Heart right ventricle (tissue), 16 donors: ENCODE results near the gene RPL37. TPM values are rescaled to one million over a fixed set of nuclear protein-coding genes. Genes with fewer than 3 reads are reported as not detected.
"Not testable (repeated sequence)": the region's sequence is repeated elsewhere in the genome, so short reads cannot be mapped to it uniquely, and the experiment has no call there.

ENCODE experiments used
- ATAC-seq, 8 donors: fragments of 200-7000 bp; cut with Tn5 transposase; one replicate each; pipeline ENCODE4 v1.9.1; 2020; ENCODE audit warnings: mild to moderate bottlenecking in 8 of 8, moderate library complexity in 8 of 8, moderate number of reproducible peaks in 1 of 8
- DNase-seq, 2 donors: peaks; one replicate each; pipeline ENCODE4 v3.0.0-alpha.2; 2020
- H3K27ac ChIP-seq, 10 donors: fragments of 200-600 bp; sonication (generic) in 2 of 10; one replicate each; pipeline versions ENCODE4 v1.5.0 to v1.8.0; 2020 to 2022; ENCODE audit warnings: mild to moderate bottlenecking in 3 of 10
- H3K27me3 ChIP-seq, 7 donors: fragments of 200-600 bp; one replicate each; pipeline ENCODE4 v1.8.0; 2021 to 2022; ENCODE audit warnings: mild to moderate bottlenecking in 2 of 7
- H3K36me3 ChIP-seq, 9 donors: fragments of 200-600 bp; sonication (generic) in 1 of 9; one replicate each; pipeline versions ENCODE4 v1.5.0 to v1.8.0; 2020 to 2022; ENCODE audit warnings: mild to moderate bottlenecking in 2 of 9
- H3K4me1 ChIP-seq, 9 donors: fragments of 200-600 bp; sonication (generic) in 1 of 9; one replicate each; pipeline versions ENCODE4 v1.5.0 to v1.8.0; 2020 to 2022; ENCODE audit warnings: mild to moderate bottlenecking in 4 of 9
- H3K4me3 ChIP-seq, 10 donors: fragments of 200-600 bp; sonication (generic) in 2 of 10; one replicate each; pipeline versions ENCODE4 v1.5.0 to v1.8.0; 2020 to 2022; ENCODE audit warnings: mild to moderate bottlenecking in 7 of 10, moderate library complexity in 2 of 10
- H3K9me3 ChIP-seq, 11 donors: fragments of 200-600 bp in 10 of 11; sonication (generic) in 2 of 11; one replicate each; pipeline versions ENCODE4 v1.5.0 to v1.8.0; 2013 to 2022; ENCODE audit warnings: mild to moderate bottlenecking in 2 of 11, control low read depth in 1 of 11, moderate library complexity in 1 of 11
- WGBS, 2 donors: extraction: QIAGEN DNeasy Blood & Tissue Kit; methylation state at CpG; one replicate each; pipeline ENCODE4 v1.1.7; 2013; ENCODE audit warnings: inconsistent platforms in 1 of 2; 5-methylcytosine and 5-hydroxymethylcytosine counted together
- intact Hi-C, 10 donors: fragments of 100-400 bp; cut with DNase I; formaldehyde crosslinking; loops; one replicate each; pipeline versions ENCODE4 v1.11.1 to v1.14.2; 2022
- polyA plus RNA-seq, 2 donors: library from polyadenylated mRNA; stranded (reverse); fragments of 200-250 nt; gene quantifications; one replicate each; pipeline ENCODE4 v1.2.3, GENCODE V29; 2013
- total RNA-seq, 10 donors: library from RNA; stranded (reverse); fragmentation: NEBNext Ultra II Directional in 3 of 10; extraction: Animal tissue kit (Norgen Biotek cat#: 25700) in 3 of 10; gene quantifications; one replicate each; pipeline versions ENCODE4 v1.2.1 to v1.2.4, GENCODE V29; 2021 to 2023
- TF ChIP-seq, protein P1 (sequence below), 9 donors: fragments of 200-600 bp; sonication (generic) in 2 of 9; IDR thresholded peaks; one replicate each; pipeline versions ENCODE4 v1.5.0 to v1.8.0; 2021 to 2022; ENCODE audit warnings: antibody characterized with exemption in 9 of 9, mild to moderate bottlenecking in 5 of 9, moderate library complexity in 1 of 9
- donor health status: Arrhythmogenic right ventricular cardiomyopathy.
- donor health status: ischemic (EF 13 %, LVEDD 7.1; RV severe dilation, severe dysfunction).
- donor health status: healthy with polysubstance abuse.
- donor health status: DM: no; HTN: yes; CAD: no.
- donor health status: DM: no; HTN: no; CAD: no.
- donor health status: ischemic (EF 25% LVEDD 6.9; RV normal size, moderate dysfunction).
- donor health status: ischemic (EF 25% LVEDD 5.7; RV mildly dilated, moderate dysfunction).
- donor health status: healthy.
- donor health status: DM: yes; HTN: yes; CAD: no.
- donor health status: Ischemic cardiomyopathy.
- donor health status: ischemic (EF 35%, LVEDD 5.7; RV mildly dilated, moderate dysfunction).
- donor health status: nonischemic (EF 11% LVEDD 7.7; RV severe dilation, severe dysfunction).
- donor health status: DM: yes; HTN: yes; CAD: no.
- donor health status: PGD.
- donor health status: ischemic (EF 29% LVEDD 5.4; RV normal size, mild dysfunction).
- donor health status: nonischemic (EF 23%, LVEDD 6.1; RV moderate dilation, normal function).

RPL37 gene
- total and polyA plus RNA-seq, 12 donors = 530 to 1,864 (median 597) TPM

DNA sequence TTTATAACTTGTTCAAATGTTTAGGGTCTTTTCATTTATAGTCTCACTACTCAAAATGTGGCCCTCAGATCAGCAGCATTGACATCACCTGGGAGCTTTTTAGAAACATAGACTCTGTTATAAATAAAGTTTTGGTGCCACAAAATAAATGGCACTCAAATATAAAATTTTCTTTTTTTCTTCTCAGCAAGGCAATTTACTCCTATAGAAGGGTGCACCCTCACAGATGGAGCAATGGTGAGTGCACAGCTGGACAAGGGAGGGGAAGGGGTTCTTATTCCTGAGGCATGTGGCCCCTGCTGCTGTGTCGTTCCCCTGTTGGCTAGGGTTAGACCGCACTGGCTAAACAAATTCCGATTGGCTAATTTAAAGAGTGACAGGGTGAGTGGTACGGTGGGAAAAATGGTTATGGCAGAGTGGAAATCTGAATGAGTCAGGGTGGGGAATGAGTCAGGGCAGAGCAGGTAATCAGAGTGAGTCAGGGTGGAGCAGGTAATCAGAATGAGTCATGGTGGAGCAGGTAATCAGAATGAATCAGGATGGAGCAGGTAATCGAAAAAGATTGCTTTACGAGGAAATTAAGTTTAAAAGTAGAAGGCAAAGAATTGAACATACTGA lies 42.5 kb upstream of the RPL37 start:
- 94 to 96% methylated on average over 6 of the region's 6 CpGs for WGBS, 2 donors
- peaks cover 0 to 3% (median 0%) of the 10 kb centered on the region in 9 donors for H3K4me1 ChIP-seq
- intact Hi-C loops = loop anchor here in 9 of 10 donors (5.0 to 10.0 kb wide), 9 partner anchors 35 to 1303 kb away; partner anchors contain the start of genes TTC33 (in 5 of the 9) and CARD6 (in 2 of the 9)

DNA sequence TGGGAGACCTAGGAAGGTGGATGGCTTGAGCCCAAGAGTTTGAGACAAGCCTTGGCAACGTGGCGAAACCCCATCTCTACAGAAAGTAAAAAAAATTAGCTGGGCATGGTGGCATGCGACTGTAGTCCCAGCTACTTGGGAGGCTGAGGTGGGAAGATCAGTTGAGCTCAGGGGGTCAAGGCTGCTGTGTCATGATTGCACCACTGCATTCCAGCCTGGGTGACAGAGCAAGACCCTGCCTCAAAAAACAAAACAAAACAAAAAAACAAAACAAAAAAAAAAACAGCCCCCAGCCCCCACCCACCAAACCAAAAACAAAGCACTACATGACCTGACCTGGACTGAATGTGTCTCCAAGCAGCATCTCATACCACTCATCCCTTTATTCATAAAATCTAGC lies 40.9 kb upstream of the RPL37 start:
- Histone ChIP-seq H3K4me3 (no peak overlapping the region), H3K36me3 (no peaks in the 10 kb centered on the region), H3K9me3 (peaks cover 0 to 6% (median 0%) of the 10 kb centered on the region in 11 donors), H3K4me1 (peaks cover 0 to 3% (median 0%) of the 10 kb centered on the region in 9 donors), H3K27ac (no peak overlapping the region), H3K27me3 (no peaks in the 10 kb centered on the region)
- ATAC-seq (no peak), DNase-seq (no peak)
- intact Hi-C loops = loop anchor here in 9 of 10 donors (5.0 to 10.0 kb wide), 9 partner anchors 34 to 1301 kb away; partner anchors contain the start of genes TTC33 (in 5 of the 9) and CARD6 (in 2 of the 9)
- 77% methylated on average over 3 of the region's 3 CpGs for WGBS, 2 donors
- TF ChIP-seq, protein P1, sequence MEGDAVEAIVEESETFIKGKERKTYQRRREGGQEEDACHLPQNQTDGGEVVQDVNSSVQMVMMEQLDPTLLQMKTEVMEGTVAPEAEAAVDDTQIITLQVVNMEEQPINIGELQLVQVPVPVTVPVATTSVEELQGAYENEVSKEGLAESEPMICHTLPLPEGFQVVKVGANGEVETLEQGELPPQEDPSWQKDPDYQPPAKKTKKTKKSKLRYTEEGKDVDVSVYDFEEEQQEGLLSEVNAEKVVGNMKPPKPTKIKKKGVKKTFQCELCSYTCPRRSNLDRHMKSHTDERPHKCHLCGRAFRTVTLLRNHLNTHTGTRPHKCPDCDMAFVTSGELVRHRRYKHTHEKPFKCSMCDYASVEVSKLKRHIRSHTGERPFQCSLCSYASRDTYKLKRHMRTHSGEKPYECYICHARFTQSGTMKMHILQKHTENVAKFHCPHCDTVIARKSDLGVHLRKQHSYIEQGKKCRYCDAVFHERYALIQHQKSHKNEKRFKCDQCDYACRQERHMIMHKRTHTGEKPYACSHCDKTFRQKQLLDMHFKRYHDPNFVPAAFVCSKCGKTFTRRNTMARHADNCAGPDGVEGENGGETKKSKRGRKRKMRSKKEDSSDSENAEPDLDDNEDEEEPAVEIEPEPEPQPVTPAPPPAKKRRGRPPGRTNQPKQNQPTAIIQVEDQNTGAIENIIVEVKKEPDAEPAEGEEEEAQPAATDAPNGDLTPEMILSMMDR (IDR thresholded peaks at IDR 0.05) = no peak

More for the DNA sequence above, 42.5 kb upstream of the RPL37 start:
- TF ChIP-seq, protein P1 (IDR thresholded peaks at IDR 0.05) = no peak
- Histone ChIP-seq H3K9me3 (peaks cover 0 to 6% (median 0%) of the 10 kb centered on the region in 11 donors), H3K36me3 (no peaks in the 10 kb centered on the region), H3K27me3 (no peaks in the 10 kb centered on the region), H3K4me3 (no peak overlapping the region), H3K27ac (no peak overlapping the region)
- ATAC-seq (no peak), DNase-seq (no peak)

DNA sequence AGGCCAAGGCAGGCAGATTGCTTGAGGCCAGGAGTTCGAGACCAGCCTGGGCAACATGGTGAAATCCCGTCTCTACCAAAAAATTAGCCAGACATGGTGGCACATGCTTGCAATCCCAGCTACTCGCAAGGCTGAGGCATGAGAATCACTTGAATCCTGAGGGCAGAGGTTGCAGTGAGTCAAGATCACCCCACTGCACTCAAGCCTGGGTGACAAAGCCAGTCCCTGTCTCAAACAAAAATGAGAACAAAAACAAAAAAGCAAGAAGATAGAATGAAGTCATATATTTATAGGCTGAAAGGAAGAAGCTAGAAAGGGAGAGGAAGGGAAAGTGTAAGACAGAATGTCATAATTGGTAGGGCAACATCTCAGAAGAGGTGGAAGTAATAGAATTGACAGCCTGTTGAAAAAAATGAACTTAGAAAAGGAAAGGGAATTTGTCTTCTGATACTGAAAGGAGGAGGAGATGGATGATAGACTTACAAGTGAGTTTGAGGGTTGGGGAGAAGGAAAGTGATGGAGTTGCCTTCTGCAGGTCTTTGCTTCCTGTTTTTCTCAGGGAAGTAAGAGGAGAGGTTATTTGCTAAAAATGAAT lies 38.4 kb upstream of the RPL37 start:
- Histone ChIP-seq H3K27ac (no peak overlapping the region), H3K27me3 (no peaks in the 10 kb centered on the region), H3K36me3 (no peaks in the 10 kb centered on the region), H3K4me1 (no peaks in the 10 kb centered on the region), H3K9me3 (peaks cover 0 to 6% (median 0%) of the 10 kb centered on the region in 11 donors), H3K4me3 (no peak overlapping the region)
- WGBS, 2 donors = 83 to 95% methylated on average over 3 of the region's 3 CpGs
- intact Hi-C loops = loop anchor here in 6 of 10 donors (10.0 kb wide), 4 partner anchors 119 to 1299 kb away; partner anchors contain the start of gene TTC33 (in 1 of the 6)
- DNase-seq (no peak), ATAC-seq (no peak)
- TF ChIP-seq, protein P1 (IDR thresholded peaks at IDR 0.05) = no peak

DNA sequence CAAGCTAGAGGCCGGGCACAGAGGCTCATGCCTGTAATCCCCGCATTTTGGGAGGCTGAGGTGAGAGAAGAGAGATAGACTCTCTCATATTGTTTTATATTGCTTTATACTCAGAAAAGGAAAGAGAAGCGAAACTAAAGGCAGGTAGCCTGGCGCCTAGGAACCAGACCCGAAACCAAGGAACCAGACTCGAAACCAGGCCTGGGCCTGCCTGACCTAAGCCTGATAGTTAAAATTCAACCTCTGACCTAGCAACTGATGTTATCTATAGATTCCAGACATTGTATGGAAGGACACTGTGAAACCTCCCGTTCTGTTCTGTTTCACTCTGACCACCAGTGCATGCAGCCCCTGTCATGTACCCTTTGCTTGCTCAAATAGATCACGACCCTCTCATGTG lies 37.2 kb upstream of the RPL37 start:
- WGBS, 2 donors = 95% methylated on average over 8 of the region's 8 CpGs
- H3K36me3 ChIP-seq, H3K4me1 ChIP-seq, H3K9me3 ChIP-seq, ATAC-seq, H3K27me3 ChIP-seq, H3K4me3 ChIP-seq, H3K27ac ChIP-seq, DNase-seq: not testable (repeated sequence)
- intact Hi-C loops = loop anchor here in 6 of 10 donors (10.0 kb wide), 4 partner anchors 117 to 1297 kb away; partner anchors contain the start of gene TTC33 (in 1 of the 6)
